Midbrain (tissue), 1 donor: ENCODE data around the gene ANKS1B.

ENCODE experiments used
- DNase-seq: peaks from one replicate; lab custom pipeline; 2025; lab: John Stamatoyannopoulos, UW

ANKS1B gene

DNA sequence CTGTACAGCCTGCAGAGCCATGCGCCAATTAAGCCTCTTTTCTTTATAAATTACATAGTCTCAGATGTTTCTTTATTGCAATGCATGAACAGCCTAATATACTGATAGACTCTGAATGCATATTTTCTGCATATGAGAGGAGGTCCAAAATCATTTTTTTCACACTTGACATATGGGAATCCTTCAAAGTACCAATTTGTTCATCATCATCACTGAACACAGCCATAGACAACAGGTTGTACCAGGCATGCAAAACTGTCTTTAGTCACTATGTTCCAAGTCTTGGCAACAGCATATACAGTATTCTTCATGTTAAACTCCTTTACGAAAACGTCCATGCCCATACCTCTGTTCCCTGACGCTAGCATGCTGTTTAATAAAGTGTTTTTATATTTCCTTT, 807.9 kb downstream of the ANKS1B start:
- DNase-seq = no peak

DNA sequence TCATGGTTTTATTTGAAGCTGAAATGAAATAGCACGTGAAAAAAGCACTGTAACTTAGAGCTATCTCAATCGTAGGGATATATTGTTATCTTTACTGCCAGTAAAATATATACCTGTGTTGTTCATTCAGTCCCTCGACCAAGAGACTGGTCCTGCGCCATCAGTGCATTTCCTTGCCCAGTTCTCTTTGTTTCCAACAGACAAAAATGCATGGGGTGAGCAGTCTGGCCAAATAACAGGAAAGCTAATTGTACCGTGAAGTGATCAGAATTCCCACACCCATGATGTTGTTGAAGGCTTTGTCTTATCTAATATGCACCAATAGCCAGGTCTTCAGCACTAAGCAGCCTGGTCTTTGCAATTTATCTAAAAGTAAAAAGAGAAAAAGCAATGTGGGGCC, 814.3 kb downstream of the ANKS1B start:
- no peak for DNase-seq

DNA sequence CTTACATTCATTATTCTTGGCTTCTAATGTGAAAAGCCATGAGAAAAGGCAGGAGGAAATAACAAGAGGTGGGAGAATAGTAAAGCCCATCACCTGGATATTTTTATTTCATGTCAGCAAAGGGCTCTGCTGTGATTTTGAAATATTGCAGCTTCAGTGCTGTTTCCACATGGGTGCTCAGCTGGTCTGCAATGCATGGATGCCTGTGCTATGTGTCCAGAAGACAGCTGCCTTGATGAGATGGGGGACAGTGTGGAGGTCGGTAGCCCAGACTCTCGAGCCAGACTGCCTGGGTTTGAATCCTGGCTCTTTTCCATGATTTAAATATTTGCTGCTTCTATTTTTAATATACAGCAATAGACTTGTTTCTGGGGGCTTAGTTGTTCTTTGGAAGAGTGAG, 814.7 kb downstream of the ANKS1B start:
- no peak for DNase-seq

DNA sequence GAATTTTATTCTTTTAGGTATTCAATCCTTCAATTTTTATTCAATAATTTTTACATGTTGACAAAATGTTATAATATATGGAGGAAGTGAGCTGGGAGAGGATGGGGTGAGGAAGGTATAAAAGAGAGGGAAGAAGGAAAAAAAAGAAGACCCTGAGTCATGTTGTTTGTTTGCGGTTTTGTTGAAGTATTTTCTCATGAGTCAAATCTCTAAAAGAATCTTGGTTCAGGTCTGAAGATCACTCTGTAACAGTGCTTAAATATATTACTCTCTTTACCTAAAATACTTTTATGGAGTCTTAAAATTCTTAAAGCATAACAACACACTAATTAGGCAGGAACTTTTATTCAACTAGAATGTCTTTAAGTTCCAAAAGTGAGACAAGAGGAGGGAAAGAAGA, 826.8 kb downstream of the ANKS1B start:
- DNase-seq = no peak

DNA sequence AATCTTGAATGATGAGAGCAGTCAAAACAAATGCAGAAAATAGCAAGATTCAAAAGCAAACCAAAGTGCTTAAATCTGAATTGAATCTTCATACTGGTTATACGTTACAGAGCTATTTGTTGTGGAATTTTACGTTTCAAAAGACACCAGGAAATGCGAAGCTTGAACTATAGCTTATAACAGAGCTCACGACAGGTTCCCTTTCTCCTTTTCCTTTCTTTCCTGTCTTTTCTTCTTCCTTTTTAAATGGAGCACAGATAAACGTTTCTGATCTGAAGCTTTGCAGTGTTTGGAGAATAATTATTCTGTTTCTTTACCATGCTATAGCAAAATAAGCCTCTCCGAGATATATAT, 829.8 kb downstream of the ANKS1B start:
- DNase-seq = no peak

DNA sequence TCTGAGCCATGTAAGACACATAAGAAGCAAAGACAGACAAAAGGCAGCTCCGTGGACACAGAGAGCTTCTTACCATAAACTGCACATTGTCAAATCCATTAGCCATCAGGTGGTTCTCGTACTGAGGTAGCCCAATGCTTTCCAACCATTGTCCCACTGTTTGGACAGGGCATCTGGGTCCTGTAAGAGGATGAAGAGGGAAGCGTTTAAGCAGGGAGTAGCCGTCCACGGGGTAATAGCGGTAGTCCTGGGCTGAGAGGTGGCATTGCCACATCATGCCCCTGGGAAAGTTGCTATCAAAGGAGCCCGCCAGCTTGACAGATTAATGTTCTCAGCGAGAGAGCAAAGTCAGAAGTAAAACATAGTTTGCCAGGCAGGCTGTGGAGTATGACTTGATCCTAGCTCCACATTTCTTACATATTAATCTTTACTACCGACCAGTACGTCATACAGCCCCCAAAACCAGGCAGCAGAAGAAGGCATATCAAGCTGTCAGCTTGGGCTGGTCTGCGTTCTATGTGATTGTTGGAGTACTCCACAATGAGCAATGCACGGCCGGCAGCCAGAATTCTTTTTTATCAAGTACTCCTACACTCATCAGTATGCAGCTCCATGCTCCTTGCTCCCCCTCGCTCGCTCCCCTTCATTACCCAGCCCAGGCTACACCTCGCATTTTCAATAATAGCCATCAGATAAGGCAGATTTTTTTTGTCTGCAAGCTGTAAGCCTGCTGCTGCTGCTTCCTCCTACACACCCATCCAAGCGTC, 830.3 kb downstream of the ANKS1B start:
- DNase-seq = peak; percentile 3

DNA sequence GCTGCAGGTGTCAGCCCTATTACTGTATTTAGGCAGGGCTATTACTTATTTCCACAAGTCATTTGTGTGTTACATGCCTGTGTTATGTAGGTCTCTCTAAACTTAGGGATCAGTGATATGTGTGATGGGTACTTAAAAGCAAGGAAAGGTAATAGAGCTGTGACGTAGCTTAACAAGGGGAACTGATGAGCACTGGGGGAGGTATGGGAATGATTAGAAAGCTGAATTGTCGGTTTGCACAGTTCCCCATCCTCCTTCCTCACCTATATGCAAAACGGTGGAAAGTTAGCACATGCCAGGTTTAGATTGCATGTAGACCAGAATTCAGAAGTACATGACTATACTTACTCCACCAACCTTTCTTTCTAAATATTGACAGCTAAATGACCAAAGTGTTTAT, 831.4 kb downstream of the ANKS1B start:
- DNase-seq = no peak

DNA sequence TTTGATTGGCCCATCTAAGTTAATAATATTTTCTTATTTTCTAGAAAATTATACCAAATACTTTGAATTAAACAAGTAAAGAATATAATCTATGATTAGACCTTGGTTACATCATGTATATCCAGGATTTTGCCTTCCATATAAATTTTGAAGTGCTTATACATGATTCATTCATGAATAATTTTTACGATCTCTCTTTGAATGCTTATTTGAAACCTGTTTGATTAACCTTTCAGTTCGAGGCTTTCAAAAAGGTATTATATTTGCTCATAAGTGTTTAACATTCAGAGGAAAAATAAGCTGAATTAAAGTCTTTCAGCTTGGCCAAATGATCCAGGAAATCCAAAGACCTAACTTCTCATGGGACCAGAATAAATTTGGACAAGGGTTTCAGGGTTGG, 832.4 kb downstream of the ANKS1B start:
- no peak for DNase-seq

DNA sequence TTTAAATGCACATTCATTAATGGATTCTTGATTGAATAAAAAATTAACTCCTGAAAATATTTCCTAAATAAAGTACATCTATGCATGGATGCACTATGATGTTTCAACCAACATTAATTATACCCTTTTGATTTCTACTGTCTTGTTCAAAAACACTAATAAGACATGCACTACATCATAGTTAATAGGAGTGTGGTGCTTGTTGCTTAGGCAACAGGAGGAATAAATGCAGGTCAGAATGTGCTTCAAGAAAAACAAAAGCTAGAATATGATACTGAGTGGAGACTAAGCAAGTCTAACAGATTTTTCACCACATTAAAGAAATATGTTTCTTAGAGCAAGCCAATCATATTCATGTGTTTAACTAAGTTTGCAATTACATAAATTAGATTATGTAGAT, 833.0 kb downstream of the ANKS1B start:
- DNase-seq = no peak

DNA sequence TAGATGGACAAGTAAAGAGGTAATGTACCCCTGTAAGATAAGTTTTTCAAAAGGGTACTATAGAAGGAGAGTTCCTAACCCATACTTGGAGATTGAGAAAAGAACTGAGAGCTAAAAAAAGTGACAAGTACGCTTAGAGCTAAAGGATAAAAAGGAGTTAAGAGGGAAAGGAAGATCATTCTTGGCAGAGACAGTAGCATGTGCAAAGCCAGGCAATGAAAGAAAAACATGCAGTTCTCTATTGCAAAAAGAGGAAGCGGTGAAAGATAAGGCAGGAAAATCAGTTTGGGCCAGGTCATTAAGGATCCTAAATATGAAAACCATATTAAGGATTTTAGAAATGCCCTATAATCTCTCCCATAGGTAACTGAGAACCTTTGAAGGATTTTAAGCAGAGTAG, 837.6 kb downstream of the ANKS1B start:
- DNase-seq = no peak

DNA sequence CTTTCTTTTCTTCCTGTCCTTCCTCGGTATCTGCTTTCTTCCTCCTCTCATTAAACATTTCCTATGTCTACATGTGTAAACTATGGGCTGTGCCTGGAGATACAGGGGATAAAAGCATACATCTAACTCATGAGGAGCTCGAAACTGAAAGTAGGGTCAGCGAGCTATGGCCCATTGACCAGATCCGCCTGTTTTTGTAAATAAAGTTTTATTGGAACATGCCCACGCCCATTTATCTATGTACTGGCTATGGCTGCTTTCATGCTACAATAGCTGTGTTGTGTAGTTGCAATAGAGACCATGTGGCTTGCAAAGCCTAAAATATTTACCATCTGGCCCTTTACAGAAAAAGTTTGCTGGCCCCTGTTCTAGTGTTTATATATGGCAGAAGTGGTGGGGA, 838.0 kb downstream of the ANKS1B start:
- DNase-seq = no peak

DNA sequence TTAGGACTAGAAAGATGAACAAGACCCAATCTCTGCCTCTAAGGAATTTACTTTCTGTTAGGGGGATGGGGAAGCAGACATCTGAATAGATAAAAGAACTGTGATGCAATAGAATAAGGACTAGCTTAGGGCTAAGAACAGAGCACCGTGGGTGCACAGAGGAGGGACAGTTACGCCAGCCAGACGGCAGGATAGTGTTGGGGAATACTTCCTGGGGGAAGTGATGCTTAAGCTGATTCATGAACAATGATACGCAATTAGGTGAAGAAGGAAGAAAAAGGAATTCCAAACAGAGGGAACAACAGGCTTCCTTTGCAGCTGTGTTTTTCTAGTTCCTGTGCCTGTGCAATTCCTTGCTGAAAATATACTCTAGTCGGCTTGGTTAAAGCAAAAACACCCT, 838.6 kb downstream of the ANKS1B start:
- no peak for DNase-seq

DNA sequence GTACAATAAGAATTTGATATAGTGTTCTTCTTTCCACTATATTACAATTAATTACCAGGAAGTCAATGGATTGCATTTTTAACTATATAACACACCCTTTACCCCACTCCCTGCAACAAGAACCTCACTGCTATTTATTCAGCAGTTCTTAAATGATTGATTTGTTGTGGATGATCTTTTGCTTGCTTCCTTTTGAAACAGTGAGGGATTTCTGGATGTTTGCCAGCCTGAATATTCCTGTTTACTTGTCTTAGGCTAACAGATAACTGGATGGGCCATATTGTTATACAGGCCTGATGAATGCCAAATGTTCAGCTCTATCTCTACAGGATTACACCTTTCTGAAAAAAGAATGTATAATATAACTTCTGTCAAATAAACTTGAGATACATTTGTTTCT, 842.1 kb downstream of the ANKS1B start:
- DNase-seq = no peak

DNA sequence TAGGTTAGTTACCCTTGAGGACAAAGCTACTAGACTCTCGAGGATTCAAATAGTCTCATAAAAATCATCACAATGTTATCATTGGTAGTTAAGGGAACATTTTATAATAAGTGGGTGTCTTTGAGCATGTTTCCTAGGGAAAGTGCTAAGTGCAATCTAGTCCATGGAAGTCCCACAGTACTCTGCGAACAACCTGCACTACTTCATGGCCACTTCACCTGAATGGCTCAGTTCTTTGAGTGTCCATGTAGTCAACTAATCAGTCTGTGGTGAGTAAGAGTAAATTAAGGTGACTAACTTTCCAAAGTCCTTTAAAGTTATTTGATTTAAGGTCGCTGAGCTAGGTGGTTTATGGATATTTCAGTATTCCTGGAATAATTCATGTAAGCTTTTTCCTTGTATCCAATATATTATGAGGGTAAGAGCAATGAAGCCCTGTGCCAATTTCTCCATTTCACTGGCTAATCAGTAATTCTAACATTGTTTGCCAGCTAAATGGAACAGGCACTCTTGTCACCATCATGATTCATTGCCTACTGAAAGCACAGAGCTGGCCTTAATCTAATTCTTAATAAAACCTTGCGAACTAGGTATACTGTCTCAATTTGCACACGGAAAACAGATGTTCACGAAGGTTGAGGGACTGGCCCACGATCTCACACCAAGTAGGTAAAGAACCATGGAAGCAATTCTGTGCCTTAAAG, 844.6 kb downstream of the ANKS1B start:
- DNase-seq = no peak

DNA sequence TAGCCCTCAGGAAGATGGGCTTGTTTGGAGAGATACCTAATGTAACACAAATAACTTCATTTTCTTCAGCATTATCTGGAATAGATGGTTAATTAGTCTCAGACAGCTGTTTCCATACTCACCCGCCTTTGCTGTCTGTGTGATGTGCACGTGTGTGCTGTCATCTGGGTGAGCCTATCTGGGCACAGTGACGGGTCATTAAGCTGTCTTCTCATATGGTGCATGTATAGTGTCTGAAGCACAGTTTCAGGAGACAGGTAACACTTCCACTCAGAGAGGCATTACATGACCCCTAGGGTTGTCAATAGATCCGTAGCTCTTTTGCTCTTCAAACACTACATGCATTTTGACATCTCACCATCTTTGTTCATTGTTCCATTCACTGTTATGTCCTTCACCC, 846.3 kb downstream of the ANKS1B start:
- DNase-seq = no peak

DNA sequence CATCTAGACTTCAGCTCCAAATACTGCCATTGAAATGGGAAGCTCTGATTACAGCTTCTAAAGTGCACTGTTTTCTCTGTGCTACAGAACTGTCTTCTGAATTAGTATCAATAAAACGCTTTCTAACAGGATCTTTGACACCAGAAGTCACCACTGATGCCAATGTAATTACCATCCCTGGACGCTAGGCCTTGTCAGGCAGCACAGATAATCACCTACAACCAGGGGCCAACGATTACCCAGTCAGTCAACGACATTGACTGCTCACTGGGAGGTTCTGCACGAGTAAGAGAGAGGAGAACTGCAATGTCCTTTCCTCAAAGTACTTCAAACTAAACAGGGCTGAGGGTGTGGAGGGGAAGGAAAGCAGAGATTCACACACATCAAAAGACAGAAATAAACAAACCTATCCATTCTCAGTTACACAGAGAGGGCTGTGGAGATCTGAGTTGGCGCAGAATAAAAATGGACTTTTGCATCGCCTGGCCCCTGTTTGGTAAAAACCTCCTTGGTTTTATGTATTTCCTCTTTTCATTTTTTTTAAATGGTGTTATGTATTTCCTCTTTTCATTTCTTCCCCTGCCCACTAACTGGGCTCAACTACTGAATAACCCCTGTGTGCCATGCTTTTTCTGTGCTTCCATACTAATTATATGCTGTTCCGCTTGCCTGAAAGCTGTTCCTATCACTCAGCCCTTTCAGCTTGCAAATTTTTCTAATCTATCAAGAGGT, 847.4 kb downstream of the ANKS1B start:
- no peak for DNase-seq

DNA sequence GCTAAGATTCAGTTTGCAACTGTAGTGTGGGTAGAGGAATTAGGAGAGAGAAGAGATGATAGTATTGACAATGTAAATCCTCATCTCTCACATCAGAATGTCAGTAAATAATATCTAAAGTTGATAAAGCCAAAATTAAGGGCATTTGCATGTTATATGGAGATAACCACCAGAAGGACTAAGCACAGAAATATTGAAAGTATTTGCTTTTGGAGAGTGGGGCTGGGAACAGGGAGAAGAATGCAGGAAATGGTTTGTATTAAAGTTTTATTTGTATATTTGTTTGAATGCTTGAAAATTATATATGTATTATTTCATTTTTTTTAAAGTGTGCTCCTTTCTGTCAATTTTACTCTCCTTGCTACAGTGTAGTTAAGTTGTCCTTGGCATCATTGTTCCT, 848.2 kb downstream of the ANKS1B start:
- no peak for DNase-seq

DNA sequence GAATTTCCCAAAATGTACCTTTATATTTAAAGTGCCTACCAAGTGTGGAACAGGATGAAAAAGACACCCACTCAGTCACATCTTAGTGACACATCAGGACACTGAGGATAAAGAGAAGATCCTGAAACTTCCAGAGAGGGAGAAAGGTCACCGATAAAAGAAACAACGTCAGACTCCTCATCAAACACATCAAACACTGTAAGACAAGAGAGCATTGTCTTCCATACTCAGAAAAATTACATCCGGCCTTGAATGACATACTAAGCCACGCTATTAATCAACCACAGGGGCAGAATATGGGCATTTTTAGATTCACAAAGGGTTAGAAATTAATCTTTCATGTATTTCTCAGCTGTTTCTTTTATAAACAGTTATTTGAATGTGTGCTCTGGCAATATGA, 849.4 kb downstream of the ANKS1B start:
- DNase-seq = no peak

DNA sequence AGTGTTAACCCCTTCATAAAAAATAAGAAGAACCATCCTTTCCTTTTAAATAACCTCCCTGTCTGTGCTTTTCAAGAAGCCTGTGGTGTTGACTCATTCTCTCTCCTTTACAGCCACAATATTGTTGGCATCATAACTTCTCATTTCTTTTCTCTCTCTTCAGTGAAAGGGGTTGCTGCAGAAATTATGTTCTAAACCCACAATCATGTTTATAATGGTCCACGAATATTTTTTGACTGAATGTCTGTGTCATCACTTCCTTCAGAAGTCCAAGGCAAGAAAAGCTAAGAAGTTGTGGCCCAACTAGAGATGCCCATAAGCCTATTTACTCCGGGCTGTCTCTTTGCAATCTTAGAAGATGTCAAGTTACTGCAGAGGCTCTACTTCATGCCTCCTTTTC, 851.3 kb downstream of the ANKS1B start:
- no peak for DNase-seq

DNA sequence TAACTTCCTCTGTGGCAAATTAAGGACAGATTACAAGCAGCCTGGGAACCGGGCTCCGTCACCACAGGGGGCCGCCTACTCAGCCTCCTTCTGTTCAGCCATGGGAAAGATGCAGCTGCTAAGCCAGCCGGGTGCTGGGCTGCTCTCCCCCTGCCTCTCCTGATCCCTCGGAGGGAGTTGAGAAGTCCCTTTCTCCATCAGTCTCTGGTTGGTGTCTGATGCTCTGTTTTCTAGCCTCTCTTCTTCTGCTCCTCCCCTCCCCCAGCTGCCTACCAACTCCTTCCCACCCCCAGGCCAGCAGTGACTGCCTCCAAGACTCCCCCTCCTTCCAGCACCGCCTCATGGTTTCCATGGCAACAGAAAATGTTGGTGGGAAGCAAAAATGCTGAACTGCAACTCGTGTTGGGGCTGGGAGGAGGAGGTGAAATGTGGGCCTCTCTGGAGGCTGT, 853.0 kb downstream of the ANKS1B start:
- peak; percentile 9 for DNase-seq

DNA sequence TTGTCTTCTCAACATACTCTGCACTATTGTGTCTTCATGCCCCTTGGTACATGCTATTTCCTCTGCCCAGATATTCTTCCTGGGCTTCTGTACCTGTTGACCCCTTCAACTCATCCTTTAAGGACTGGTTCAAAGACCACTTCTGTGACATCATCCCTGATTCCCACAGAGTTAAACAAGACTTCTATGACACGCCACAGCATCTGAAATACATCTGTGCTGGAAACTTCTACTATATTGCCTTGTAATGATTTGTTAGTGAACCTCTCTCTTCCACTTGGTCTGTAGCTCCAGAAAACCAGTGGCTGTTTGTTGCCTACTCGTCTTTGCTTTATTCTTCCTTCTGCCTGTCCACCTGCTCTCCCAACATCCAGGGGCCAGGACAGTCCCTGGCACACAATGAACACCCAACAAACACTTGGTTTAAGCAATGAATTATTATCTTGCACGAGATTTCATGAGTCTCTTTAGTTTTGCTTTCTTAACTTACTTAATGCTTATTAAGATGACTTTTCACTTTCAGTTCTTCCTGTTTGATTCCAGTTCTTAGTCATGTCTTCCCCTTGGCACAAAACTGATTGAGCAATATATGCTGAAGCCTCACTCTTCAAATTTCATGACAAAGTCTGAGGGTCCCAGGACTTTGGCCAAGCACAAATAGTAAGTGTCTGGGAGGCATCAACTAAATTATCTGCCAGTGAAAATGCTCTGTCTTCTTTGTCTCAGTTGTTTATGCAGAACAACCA, 853.8 kb downstream of the ANKS1B start:
- DNase-seq = no peak

DNA sequence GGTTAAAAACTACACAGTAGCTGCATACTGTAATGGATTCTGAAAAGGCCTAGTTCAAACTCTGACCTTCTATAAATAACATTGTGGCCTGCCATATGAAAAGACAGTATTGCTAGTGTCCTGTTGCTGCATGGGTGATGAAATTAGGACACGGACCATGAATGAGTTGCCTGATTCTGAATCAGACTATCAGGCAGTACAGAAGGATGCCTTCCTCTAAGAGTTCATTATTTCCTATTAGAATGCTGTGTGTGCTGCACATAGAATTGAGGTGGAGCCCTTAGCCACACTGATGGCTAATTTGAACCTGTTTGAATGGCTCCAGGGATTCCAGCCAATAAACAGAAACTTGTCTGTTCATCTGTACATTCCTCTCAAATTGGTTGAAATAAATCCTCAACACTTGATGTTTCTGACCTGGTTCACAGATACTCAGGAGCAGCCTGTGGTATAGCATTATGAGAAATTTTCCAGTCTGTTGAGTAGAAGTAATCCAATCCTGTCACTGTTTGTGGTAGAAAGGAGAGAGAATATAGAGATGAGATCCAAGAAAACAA, 856.4 kb downstream of the ANKS1B start:
- no peak for DNase-seq
